CD14-positive monocyte (primary cell): ENCODE measurements around the gene PCID2. TPM values are rescaled to one million over a fixed set of nuclear protein-coding genes. Genes with fewer than 3 reads are reported as not detected.

Source experiments
- DNase-seq, 3 donors: peaks; one replicate each; pipeline ENCODE4 v3.0.0-alpha.2; 2011 to 2022
- H2AFZ ChIP-seq: 2 replicates; pipeline ENCODE4 v1.6.0; 2012; ENCODE audit warnings: mild to moderate bottlenecking, low read depth, low read length, inconsistent platforms; ENCODE audit not compliant: insufficient read depth, poor library complexity, severe bottlenecking
- H3K27ac ChIP-seq, 2 donors: 1 replicate in 1 of 2; 2 replicates in 1 of 2; pipeline ENCODE4 v1.5.1; 2012 to 2013; ENCODE audit warnings: low read length in 2 of 2, control low read depth in 1 of 2, inconsistent platforms in 1 of 2, low read depth in 1 of 2, mild to moderate bottlenecking in 1 of 2
- H3K27me3 ChIP-seq, 2 donors: one replicate each; pipeline versions ENCODE4 v1.6.0 to v1.6.1; 2011 to 2013; ENCODE audit warnings: low read length in 2 of 2; ENCODE audit not compliant: control insufficient read depth in 2 of 2, insufficient read depth in 2 of 2
- H3K36me3 ChIP-seq, 2 donors: replicated peaks in 1 of 2; 1 replicate in 1 of 2; 2 replicates in 1 of 2; pipeline versions ENCODE4 v1.5.1 to v1.6.1; 2012 to 2013; ENCODE audit warnings: low read length in 2 of 2, control low read depth in 1 of 2, inconsistent platforms in 1 of 2, mild to moderate bottlenecking in 1 of 2; ENCODE audit not compliant: insufficient read depth in 2 of 2, control insufficient read depth in 1 of 2
- H3K4me1 ChIP-seq, 2 donors: 1 replicate in 1 of 2; 2 replicates in 1 of 2; pipeline versions ENCODE4 v1.5.1 to v1.6.1; 2012 to 2013; ENCODE audit warnings: low read length in 2 of 2, control low read depth in 1 of 2, inconsistent platforms in 1 of 2, mild to moderate bottlenecking in 1 of 2, moderate library complexity in 1 of 2; ENCODE audit not compliant: insufficient read depth in 2 of 2, control insufficient read depth in 1 of 2
- H3K4me2 ChIP-seq: replicated peaks from 2 replicates; pipeline ENCODE3; 2012; ENCODE audit warnings: low read length, moderate library complexity, mild to moderate bottlenecking; ENCODE audit not compliant: poor library complexity, severe bottlenecking; ENCODE audit errors: extremely low read depth
- H3K4me3 ChIP-seq, 3 experiments: fragments of 200-600 bp in 1 of 3; sonication (generic) in 1 of 3; replicated peaks in 1 of 3; 1 replicate in 2 of 3; 2 replicates in 1 of 3; pipeline ENCODE4 v1.5.1; 2011 to 2013; ENCODE audit warnings: low read length in 3 of 3, mild to moderate bottlenecking in 3 of 3, control low read depth in 2 of 3, low read depth in 2 of 3, inconsistent platforms in 1 of 3, moderate library complexity in 1 of 3
- H3K79me2 ChIP-seq: 2 replicates; pipeline ENCODE4 v1.6.0; 2012; ENCODE audit warnings: mild to moderate bottlenecking, control low read depth, inconsistent platforms, low read length, moderate library complexity; ENCODE audit not compliant: insufficient read depth
- H3K9ac ChIP-seq: 2 replicates; pipeline ENCODE4 v1.6.0; 2017; ENCODE audit warnings: low read length, mild to moderate bottlenecking; ENCODE audit not compliant: insufficient read depth, poor library complexity, severe bottlenecking
- H3K9me3 ChIP-seq, 2 donors: replicated peaks in 1 of 2; 1 replicate in 1 of 2; 2 replicates in 1 of 2; pipeline versions ENCODE4 v1.5.1 to v1.6.1; 2012 to 2013; ENCODE audit warnings: low read length in 2 of 2, control low read depth in 1 of 2; ENCODE audit not compliant: control insufficient read depth in 1 of 2, insufficient read depth in 1 of 2
- H4K20me1 ChIP-seq: 2 replicates; pipeline ENCODE4 v1.6.0; 2012; ENCODE audit warnings: mild to moderate bottlenecking, low read length, control low read depth, moderate library complexity; ENCODE audit not compliant: insufficient read depth
- H3K27ac Mint-ChIP-seq, 7 donors: one replicate each; pipeline ENCODE4 v1.8.0; 2020; ENCODE audit warnings: mild to moderate bottlenecking in 7 of 7, mixed read lengths in 7 of 7, moderate library complexity in 6 of 7, inconsistent platforms in 2 of 7
- H3K27me3 Mint-ChIP-seq, 3 donors: one replicate each; pipeline ENCODE4 v1.8.0; 2021 to 2022; ENCODE audit warnings: low read depth in 3 of 3, mild to moderate bottlenecking in 3 of 3, mixed read lengths in 3 of 3, moderate library complexity in 3 of 3, inconsistent platforms in 1 of 3
- H3K36me3 Mint-ChIP-seq, 2 donors: one replicate each; pipeline ENCODE4 v1.8.0; 2020; ENCODE audit warnings: mixed read lengths in 2 of 2, inconsistent platforms in 1 of 2, mild to moderate bottlenecking in 1 of 2
- H3K4me1 Mint-ChIP-seq: one replicate; pipeline ENCODE4 v1.8.0; 2020; ENCODE audit warnings: mild to moderate bottlenecking, mixed read lengths
- H3K4me3 Mint-ChIP-seq, 2 donors: one replicate each; pipeline ENCODE4 v1.8.0; 2020; ENCODE audit warnings: mild to moderate bottlenecking in 2 of 2, mixed read lengths in 2 of 2, moderate library complexity in 1 of 2
- H3K9me3 Mint-ChIP-seq, 7 donors: one replicate each; pipeline ENCODE4 v1.8.0; 2020 to 2022; ENCODE audit warnings: mixed read lengths in 7 of 7, mild to moderate bottlenecking in 6 of 7, moderate library complexity in 6 of 7, inconsistent platforms in 2 of 7
- WGBS: methylation state at CpG from one replicate; pipeline ENCODE4 v1.1.5; 2013; ENCODE audit warnings: missing lambda C conversion rate; ENCODE audit not compliant: insufficient coverage; 5-methylcytosine and 5-hydroxymethylcytosine counted together
- intact Hi-C, 2 donors: fragments of 100-400 bp; cut with micrococcal nuclease; formaldehyde crosslinking; loops; one replicate each; pipeline versions ENCODE4 v1.15.0 to v1.15.1; 2023
- polyA plus RNA-seq, 3 donors: library from polyadenylated mRNA; depleted of rRNA in 1 of 3; unstranded in 2 of 3; stranded (reverse) in 1 of 3; fragments of 300-500 nt in 2 of 3; fragments of >200 nt in 1 of 3; fragmentation: Illumina TruSeq in 2 of 3; gene quantifications; 1 replicate in 2 of 3; 2 replicates in 1 of 3; pipeline ENCODE4 v1.2.3, GENCODE V29; 2012 to 2021
- TF ChIP-seq, protein P1 (sequence below): fragments of 200-600 bp; IDR thresholded peaks from one replicate; pipeline ENCODE4 v1.8.0; 2022; ENCODE audit warnings: antibody characterized with exemption, mild to moderate bottlenecking

Gene PCID2
- polyA plus RNA-seq, 3 donors: 31.5 to 39.8 (median 34.2) TPM

DNA sequence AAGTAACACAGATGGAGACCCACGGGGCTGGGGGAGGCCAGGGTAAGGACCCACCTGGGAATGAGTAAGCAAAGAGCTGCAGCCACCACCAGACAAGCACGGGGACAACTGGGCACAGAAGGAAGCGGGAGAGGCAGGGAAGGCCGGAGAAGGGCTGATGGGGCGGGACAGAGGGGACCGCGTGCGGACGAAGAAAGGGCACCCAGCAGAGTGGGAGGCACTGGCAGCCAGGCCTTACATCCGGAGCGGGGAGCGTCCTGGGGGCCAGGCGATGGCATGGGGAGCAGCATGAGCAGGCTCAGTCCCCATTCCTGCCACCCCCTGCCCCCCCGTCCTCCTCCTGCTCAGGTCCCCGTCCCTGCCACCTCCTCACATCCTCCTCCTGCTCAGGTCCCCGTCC lies 47.0 kb downstream of the PCID2 start:
- Histone ChIP-seq H3K9me3 (no peaks in the 10 kb centered on the region), H3K4me1 (no peaks in the 10 kb centered on the region), H2AFZ (no peak overlapping the region), H3K9ac (no peak overlapping the region), H4K20me1 (no peaks in the 10 kb centered on the region), H3K4me2 (no peak overlapping the region), H3K27me3 (peaks cover 0 to 19% of the 10 kb centered on the region in 2 donors), H3K4me3 (no peak overlapping the region), H3K36me3 (no peaks in the 10 kb centered on the region), H3K79me2 (no peaks in the 10 kb centered on the region), H3K27ac (no peak overlapping the region)
- WGBS: 42% methylated on average over 14 of the region's 16 CpGs
- Mint-ChIP-seq H3K4me1 (no peaks in the 10 kb centered on the region), H3K9me3 (peaks cover 0 to 6% (median 1%) of the 10 kb centered on the region in 7 donors), H3K4me3 (peak overlapping the region in 1 of 2 donors; percentile 79), H3K36me3 (no peaks in the 10 kb centered on the region), H3K27ac (peak overlapping the region in 1 of 7 donors; percentile 38), H3K27me3 (peaks cover 33 to 52% (median 50%) of the 10 kb centered on the region in 3 donors)
- TF ChIP-seq, protein P1, sequence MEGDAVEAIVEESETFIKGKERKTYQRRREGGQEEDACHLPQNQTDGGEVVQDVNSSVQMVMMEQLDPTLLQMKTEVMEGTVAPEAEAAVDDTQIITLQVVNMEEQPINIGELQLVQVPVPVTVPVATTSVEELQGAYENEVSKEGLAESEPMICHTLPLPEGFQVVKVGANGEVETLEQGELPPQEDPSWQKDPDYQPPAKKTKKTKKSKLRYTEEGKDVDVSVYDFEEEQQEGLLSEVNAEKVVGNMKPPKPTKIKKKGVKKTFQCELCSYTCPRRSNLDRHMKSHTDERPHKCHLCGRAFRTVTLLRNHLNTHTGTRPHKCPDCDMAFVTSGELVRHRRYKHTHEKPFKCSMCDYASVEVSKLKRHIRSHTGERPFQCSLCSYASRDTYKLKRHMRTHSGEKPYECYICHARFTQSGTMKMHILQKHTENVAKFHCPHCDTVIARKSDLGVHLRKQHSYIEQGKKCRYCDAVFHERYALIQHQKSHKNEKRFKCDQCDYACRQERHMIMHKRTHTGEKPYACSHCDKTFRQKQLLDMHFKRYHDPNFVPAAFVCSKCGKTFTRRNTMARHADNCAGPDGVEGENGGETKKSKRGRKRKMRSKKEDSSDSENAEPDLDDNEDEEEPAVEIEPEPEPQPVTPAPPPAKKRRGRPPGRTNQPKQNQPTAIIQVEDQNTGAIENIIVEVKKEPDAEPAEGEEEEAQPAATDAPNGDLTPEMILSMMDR: no peak
- DNase-seq: no peak
- intact Hi-C loops: no loop called here

DNA sequence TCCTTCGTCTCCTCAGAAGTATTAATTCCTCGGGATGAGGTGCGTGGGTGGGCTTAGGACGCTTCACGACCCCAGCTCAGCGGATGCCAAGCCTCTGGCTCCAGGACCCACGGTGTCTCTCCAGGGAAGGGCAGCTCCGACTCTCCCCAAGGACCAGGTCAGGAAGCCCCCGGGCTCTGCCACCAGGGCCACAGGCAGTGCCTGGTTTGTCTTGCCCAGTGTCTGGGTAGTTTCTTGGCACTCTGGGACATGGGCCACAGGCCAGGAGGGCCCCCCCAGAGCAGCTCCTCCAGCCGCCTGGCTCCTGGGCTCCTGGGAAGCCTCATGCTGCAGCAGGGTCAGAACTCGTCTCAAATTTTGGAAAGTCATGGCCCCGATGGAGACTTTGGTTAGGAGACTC lies 47.5 kb downstream of the PCID2 start:
- H3K27me3 ChIP-seq: peaks cover 0 to 19% of the 10 kb centered on the region in 2 donors
- H3K4me3 ChIP-seq: no peak overlapping the region
- Mint-ChIP-seq H3K36me3 (no peaks in the 10 kb centered on the region), H3K4me1 (no peaks in the 10 kb centered on the region), H3K9me3 (peaks cover 0 to 10% (median 6%) of the 10 kb centered on the region in 7 donors), H3K4me3 (peak overlapping the region in 1 of 2 donors; percentile 79), H3K27me3 (peaks cover 33 to 52% (median 49%) of the 10 kb centered on the region in 3 donors), H3K27ac (peak overlapping the region in 1 of 7 donors; percentile 38)
- no peak overlapping the region for H3K4me2 ChIP-seq
- no peaks in the 10 kb centered on the region for H4K20me1 ChIP-seq
- H3K9me3 ChIP-seq: peaks cover 0 to 4% of the 10 kb centered on the region in 2 donors
- WGBS: 82% methylated on average over 12 of the region's 12 CpGs
- no peak overlapping the region for H3K9ac ChIP-seq
- TF ChIP-seq, protein P1: no peak
- no peaks in the 10 kb centered on the region for H3K4me1 ChIP-seq
- H3K79me2 ChIP-seq: no peaks in the 10 kb centered on the region
- no peak for DNase-seq
- no peak overlapping the region for H3K27ac ChIP-seq
- no peak overlapping the region for H2AFZ ChIP-seq
- intact Hi-C loops: no loop called here
- no peaks in the 10 kb centered on the region for H3K36me3 ChIP-seq
